CD14-positive monocyte (primary cell): ENCODE results near the gene KIF26B. TPM values are rescaled to one million over a fixed set of nuclear protein-coding genes. Genes with fewer than 3 reads are reported as not detected.
"Not testable (repeated sequence)": the region's sequence is repeated elsewhere in the genome, so short reads cannot be mapped to it uniquely, and the experiment has no call there.

ENCODE experiments used
- DNase-seq, 3 donors: peaks; one replicate each; pipeline ENCODE4 v3.0.0-alpha.2; 2011 to 2022
- H2AFZ ChIP-seq: 2 replicates; pipeline ENCODE4 v1.6.0; 2012; ENCODE audit warnings: mild to moderate bottlenecking, low read depth, low read length, inconsistent platforms; ENCODE audit not compliant: insufficient read depth, poor library complexity, severe bottlenecking
- H3K27ac ChIP-seq, 2 donors: 1 replicate in 1 of 2; 2 replicates in 1 of 2; pipeline ENCODE4 v1.5.1; 2012 to 2013; ENCODE audit warnings: low read length in 2 of 2, control low read depth in 1 of 2, inconsistent platforms in 1 of 2, low read depth in 1 of 2, mild to moderate bottlenecking in 1 of 2
- H3K27me3 ChIP-seq, 2 donors: one replicate each; pipeline versions ENCODE4 v1.6.0 to v1.6.1; 2011 to 2013; ENCODE audit warnings: low read length in 2 of 2; ENCODE audit not compliant: control insufficient read depth in 2 of 2, insufficient read depth in 2 of 2
- H3K36me3 ChIP-seq, 2 donors: replicated peaks in 1 of 2; 1 replicate in 1 of 2; 2 replicates in 1 of 2; pipeline versions ENCODE4 v1.5.1 to v1.6.1; 2012 to 2013; ENCODE audit warnings: low read length in 2 of 2, control low read depth in 1 of 2, inconsistent platforms in 1 of 2, mild to moderate bottlenecking in 1 of 2; ENCODE audit not compliant: insufficient read depth in 2 of 2, control insufficient read depth in 1 of 2
- H3K4me1 ChIP-seq, 2 donors: 1 replicate in 1 of 2; 2 replicates in 1 of 2; pipeline versions ENCODE4 v1.5.1 to v1.6.1; 2012 to 2013; ENCODE audit warnings: low read length in 2 of 2, control low read depth in 1 of 2, inconsistent platforms in 1 of 2, mild to moderate bottlenecking in 1 of 2, moderate library complexity in 1 of 2; ENCODE audit not compliant: insufficient read depth in 2 of 2, control insufficient read depth in 1 of 2
- H3K4me2 ChIP-seq: replicated peaks from 2 replicates; pipeline ENCODE3; 2012; ENCODE audit warnings: low read length, moderate library complexity, mild to moderate bottlenecking; ENCODE audit not compliant: poor library complexity, severe bottlenecking; ENCODE audit errors: extremely low read depth
- H3K4me3 ChIP-seq, 3 experiments: fragments of 200-600 bp in 1 of 3; sonication (generic) in 1 of 3; replicated peaks in 1 of 3; 1 replicate in 2 of 3; 2 replicates in 1 of 3; pipeline ENCODE4 v1.5.1; 2011 to 2013; ENCODE audit warnings: low read length in 3 of 3, mild to moderate bottlenecking in 3 of 3, control low read depth in 2 of 3, low read depth in 2 of 3, inconsistent platforms in 1 of 3, moderate library complexity in 1 of 3
- H3K79me2 ChIP-seq: 2 replicates; pipeline ENCODE4 v1.6.0; 2012; ENCODE audit warnings: mild to moderate bottlenecking, control low read depth, inconsistent platforms, low read length, moderate library complexity; ENCODE audit not compliant: insufficient read depth
- H3K9ac ChIP-seq: 2 replicates; pipeline ENCODE4 v1.6.0; 2017; ENCODE audit warnings: low read length, mild to moderate bottlenecking; ENCODE audit not compliant: insufficient read depth, poor library complexity, severe bottlenecking
- H3K9me3 ChIP-seq, 2 donors: replicated peaks in 1 of 2; 1 replicate in 1 of 2; 2 replicates in 1 of 2; pipeline versions ENCODE4 v1.5.1 to v1.6.1; 2012 to 2013; ENCODE audit warnings: low read length in 2 of 2, control low read depth in 1 of 2; ENCODE audit not compliant: control insufficient read depth in 1 of 2, insufficient read depth in 1 of 2
- H4K20me1 ChIP-seq: 2 replicates; pipeline ENCODE4 v1.6.0; 2012; ENCODE audit warnings: mild to moderate bottlenecking, low read length, control low read depth, moderate library complexity; ENCODE audit not compliant: insufficient read depth
- H3K27ac Mint-ChIP-seq, 7 donors: one replicate each; pipeline ENCODE4 v1.8.0; 2020; ENCODE audit warnings: mild to moderate bottlenecking in 7 of 7, mixed read lengths in 7 of 7, moderate library complexity in 6 of 7, inconsistent platforms in 2 of 7
- H3K27me3 Mint-ChIP-seq, 3 donors: one replicate each; pipeline ENCODE4 v1.8.0; 2021 to 2022; ENCODE audit warnings: low read depth in 3 of 3, mild to moderate bottlenecking in 3 of 3, mixed read lengths in 3 of 3, moderate library complexity in 3 of 3, inconsistent platforms in 1 of 3
- H3K36me3 Mint-ChIP-seq, 2 donors: one replicate each; pipeline ENCODE4 v1.8.0; 2020; ENCODE audit warnings: mixed read lengths in 2 of 2, inconsistent platforms in 1 of 2, mild to moderate bottlenecking in 1 of 2
- H3K4me1 Mint-ChIP-seq: one replicate; pipeline ENCODE4 v1.8.0; 2020; ENCODE audit warnings: mild to moderate bottlenecking, mixed read lengths
- H3K4me3 Mint-ChIP-seq, 2 donors: one replicate each; pipeline ENCODE4 v1.8.0; 2020; ENCODE audit warnings: mild to moderate bottlenecking in 2 of 2, mixed read lengths in 2 of 2, moderate library complexity in 1 of 2
- H3K9me3 Mint-ChIP-seq, 7 donors: one replicate each; pipeline ENCODE4 v1.8.0; 2020 to 2022; ENCODE audit warnings: mixed read lengths in 7 of 7, mild to moderate bottlenecking in 6 of 7, moderate library complexity in 6 of 7, inconsistent platforms in 2 of 7
- CTCF ChIP-seq: fragments of 200-600 bp; IDR thresholded peaks from one replicate; pipeline ENCODE4 v1.8.0; 2022; ENCODE audit warnings: antibody characterized with exemption, mild to moderate bottlenecking
- WGBS: methylation state at CpG from one replicate; pipeline ENCODE4 v1.1.5; 2013; ENCODE audit warnings: missing lambda C conversion rate; ENCODE audit not compliant: insufficient coverage; 5-methylcytosine and 5-hydroxymethylcytosine counted together
- intact Hi-C, 2 donors: fragments of 100-400 bp; cut with micrococcal nuclease; formaldehyde crosslinking; loops; one replicate each; pipeline versions ENCODE4 v1.15.0 to v1.15.1; 2023
- polyA plus RNA-seq, 3 donors: library from polyadenylated mRNA; depleted of rRNA in 1 of 3; unstranded in 2 of 3; stranded (reverse) in 1 of 3; fragments of 300-500 nt in 2 of 3; fragments of >200 nt in 1 of 3; fragmentation: Illumina TruSeq in 2 of 3; gene quantifications; 1 replicate in 2 of 3; 2 replicates in 1 of 3; pipeline ENCODE4 v1.2.3, GENCODE V29; 2012 to 2021

KIF26B gene
- polyA plus RNA-seq, 3 donors, result 0.01 to 0.05 TPM; not detected in 1

- intact Hi-C loops, result no loop called here
- no peak overlapping the region for H3K9ac ChIP-seq
- no peak for DNase-seq
- Mint-ChIP-seq H3K9me3 (peaks cover 0 to 5% (median 0%) of the 10 kb centered on the region in 7 donors), H3K27ac (peak overlapping the region in 1 of 7 donors; percentile 28), H3K36me3 (no peaks in the 10 kb centered on the region), H3K27me3 (peaks cover 9 to 31% (median 13%) of the 10 kb centered on the region in 3 donors), H3K4me3 (no peak overlapping the region), H3K4me1 (peaks cover 2% of the 10 kb centered on the region)
- no peak overlapping the region for H3K4me2 ChIP-seq
- no peak overlapping the region for H3K27ac ChIP-seq
- H2AFZ ChIP-seq, result no peak overlapping the region
- H3K27me3 ChIP-seq, result no peaks in the 10 kb centered on the region
- no peaks in the 10 kb centered on the region for H3K9me3 ChIP-seq
- no peaks in the 10 kb centered on the region for H3K4me1 ChIP-seq
- H4K20me1 ChIP-seq, result no peaks in the 10 kb centered on the region
- H3K79me2 ChIP-seq, result no peaks in the 10 kb centered on the region
- WGBS, result 100% methylated on average over 1 of the region's 4 CpGs
- no peaks in the 10 kb centered on the region for H3K36me3 ChIP-seq
- TF ChIP-seq CTCF, result no peak
- H3K4me3 ChIP-seq, result no peak overlapping the region
Measured at GRCh38 chr1:245334235-245334634, 179.4 kb downstream of the KIF26B start.

- no peak for TF ChIP-seq CTCF
- Histone ChIP-seq H3K79me2 (no peaks in the 10 kb centered on the region), H3K9me3 (no peaks in the 10 kb centered on the region), H2AFZ (no peak overlapping the region), H3K9ac (no peak overlapping the region), H4K20me1 (no peaks in the 10 kb centered on the region), H3K36me3 (no peaks in the 10 kb centered on the region), H3K27ac (no peak overlapping the region), H3K4me1 (no peaks in the 10 kb centered on the region), H3K27me3 (no peaks in the 10 kb centered on the region), H3K4me3 (no peak overlapping the region), H3K4me2 (no peak overlapping the region)
- Mint-ChIP-seq H3K4me3 (peak overlapping the region in 1 of 2 donors; percentile 17), H3K27me3 (peaks cover 9 to 31% (median 10%) of the 10 kb centered on the region in 3 donors), H3K36me3 (no peaks in the 10 kb centered on the region), H3K9me3 (peaks cover 0 to 3% (median 0%) of the 10 kb centered on the region in 7 donors), H3K4me1 (peaks cover 2% of the 10 kb centered on the region), H3K27ac (no peak overlapping the region)
- 91% methylated on average over 8 of the region's 9 CpGs for WGBS
- intact Hi-C loops, result no loop called here
- no peak for DNase-seq
Measured at GRCh38 chr1:245334827-245335490, 180.2 kb downstream of the KIF26B start.

- H2AFZ ChIP-seq, H3K9ac ChIP-seq, H3K9me3 ChIP-seq, H4K20me1 ChIP-seq, H3K9me3 Mint-ChIP-seq, H3K27ac ChIP-seq, H3K4me2 ChIP-seq, H3K4me1 Mint-ChIP-seq, H3K79me2 ChIP-seq, H3K36me3 ChIP-seq, intact Hi-C loops, H3K36me3 Mint-ChIP-seq, DNase-seq, H3K4me3 ChIP-seq, H3K4me1 ChIP-seq, H3K27me3 ChIP-seq, H3K27ac Mint-ChIP-seq: not testable (repeated sequence)
- peaks cover 9 to 29% (median 9%) of the 10 kb centered on the region in 3 donors for H3K27me3 Mint-ChIP-seq
- 87% methylated on average over 19 of the region's 22 CpGs for WGBS
- peak overlapping the region in 1 of 2 donors; percentile 0 for H3K4me3 Mint-ChIP-seq
Measured at GRCh38 chr1:245335684-245336083, 180.9 kb downstream of the KIF26B start.
